ENCODE results near the gene USP54. TPM values are rescaled to one million over a fixed set of nuclear protein-coding genes. Genes with fewer than 3 reads are reported as not detected.

The USP54 gene
- total and polyA plus RNA-seq, 9 of the 15 experiments (the other 6 are each of a cell fraction or from before 2014, with no cell fraction given), result 3.8 to 40.1 (median 16.9) TPM

- TF ChIP-seq IRF9 (tag; IDR thresholded peaks at IDR 0.05), result no peak
- no peak for TF ChIP-seq NFYB (IDR thresholded peaks at IDR 0.05; ENCODE audit: extremely low read depth, insufficient read length)
- peak; percentile 71; the same call in 1 of the 2 replicates for TF ChIP-seq L3MBTL2 (IDR thresholded peaks at IDR 0.05)
- peak; percentile 64; the same call in 1 of the 2 replicates for TF ChIP-seq ZNF589 (CRISPR knock-in tag; IDR thresholded peaks at IDR 0.05; ENCODE audit: low read depth)
- TF ChIP-seq ZBTB7A (IDR thresholded peaks at IDR 0.05; ENCODE audit: borderline replicate concordance, control insufficient read depth, low read depth, low read length), result no peak; the same call in 1 of the 2 replicates
- no peak for TF ChIP-seq ZNF3 (CRISPR knock-in tag; IDR thresholded peaks at IDR 0.05)
- TF ChIP-seq RNF2 (IDR thresholded peaks at IDR 0.05), result peak; percentile 41; the same call in 1 of the 2 replicates
- TF ChIP-seq COPS2 (conservative IDR thresholded peaks at IDR 0.05), result no peak
- TF ChIP-seq ATF4 (CRISPR knock-in tag; IDR thresholded peaks at IDR 0.05), result no peak
- TF ChIP-seq EP400 (IDR thresholded peaks at IDR 0.05), result peak; percentile 84
- no peak for TF ChIP-seq E2F3 (CRISPR knock-in tag; IDR thresholded peaks at IDR 0.05)
- TF ChIP-seq RBM14 (IDR thresholded peaks at IDR 0.05; ENCODE audit: borderline replicate concordance, insufficient read depth, low read depth, low read length), result no peak
- TF ChIP-seq NFXL1 (CRISPR knock-in tag; IDR thresholded peaks at IDR 0.05), result no peak
- no peak for TF ChIP-seq SRSF1 (IDR thresholded peaks at IDR 0.05; ENCODE audit: low read depth, low read length)
- no peak for TF ChIP-seq ZNF143 (CRISPR knock-in tag; IDR thresholded peaks at IDR 0.05)
- no peak for TF ChIP-seq BRF1 (IDR thresholded peaks at IDR 0.05; ENCODE audit: borderline replicate concordance, extremely low read depth, insufficient read length)
- TF ChIP-seq IFI16 (CRISPR knock-in tag; IDR thresholded peaks at IDR 0.05), result no peak
- TF ChIP-seq NCOR1 (IDR thresholded peaks at IDR 0.05), result no peak
- TF ChIP-seq POLR2A (conservative IDR thresholded peaks at IDR 0.05), result peak; percentile 93
- TF ChIP-seq USF1 (CRISPR knock-in tag; IDR thresholded peaks at IDR 0.05), result no peak
- TF ChIP-seq DIDO1 (tag; IDR thresholded peaks at IDR 0.05; ENCODE audit: low read depth), result no peak; the same call in 1 of the 2 replicates
- no peak for TF ChIP-seq HINFP (tag; conservative IDR thresholded peaks at IDR 0.05; ENCODE audit: low read depth)
- TF ChIP-seq JUNB (CRISPR knock-in tag; conservative IDR thresholded peaks at IDR 0.05), result no peak
- no peak for TF ChIP-seq ZNF175 (CRISPR knock-in tag; IDR thresholded peaks at IDR 0.05; ENCODE audit: low read depth)
- TF ChIP-seq JUND (IDR thresholded peaks at IDR 0.05; ENCODE audit: borderline replicate concordance, low read depth, low read length), result no peak
- TF ChIP-seq JUND (tag; IDR thresholded peaks at IDR 0.05; ENCODE audit: borderline replicate concordance, low read depth, low read length), result peak; percentile 22; the same call in 1 of the 3 replicates
- TF ChIP-seq FUS (optimal IDR thresholded peaks at IDR 0.05; ENCODE audit: low read depth, low read length), result no peak
Measured at GRCh38 chr10:73495226-73495883, 95.8 kb downstream of the USP54 start (continued).

Data from K562 (cell line).